Superior temporal gyrus (tissue), 1 donor: ENCODE results near the gene FSD1.
"Not testable (repeated sequence)": the region's sequence is repeated elsewhere in the genome, so short reads cannot be mapped to it uniquely, and the experiment has no call there.

ENCODE experiments used
- DNase-seq: peaks from one replicate; pipeline ENCODE4 v3.0.0-alpha.2; 2016; ENCODE audit errors: extremely low spot score

The FSD1 gene

GRCh38 chr19:4343370-4344307 lies 39.2 kb downstream of the FSD1 start, which contains the start of gene MPND:
Gene MPND, plus strand, starts transcription at chr19:4343562. Its CDS starts 32 bp downstream, at chr19:4343594.
- peak; percentile 90 for DNase-seq

DNA sequence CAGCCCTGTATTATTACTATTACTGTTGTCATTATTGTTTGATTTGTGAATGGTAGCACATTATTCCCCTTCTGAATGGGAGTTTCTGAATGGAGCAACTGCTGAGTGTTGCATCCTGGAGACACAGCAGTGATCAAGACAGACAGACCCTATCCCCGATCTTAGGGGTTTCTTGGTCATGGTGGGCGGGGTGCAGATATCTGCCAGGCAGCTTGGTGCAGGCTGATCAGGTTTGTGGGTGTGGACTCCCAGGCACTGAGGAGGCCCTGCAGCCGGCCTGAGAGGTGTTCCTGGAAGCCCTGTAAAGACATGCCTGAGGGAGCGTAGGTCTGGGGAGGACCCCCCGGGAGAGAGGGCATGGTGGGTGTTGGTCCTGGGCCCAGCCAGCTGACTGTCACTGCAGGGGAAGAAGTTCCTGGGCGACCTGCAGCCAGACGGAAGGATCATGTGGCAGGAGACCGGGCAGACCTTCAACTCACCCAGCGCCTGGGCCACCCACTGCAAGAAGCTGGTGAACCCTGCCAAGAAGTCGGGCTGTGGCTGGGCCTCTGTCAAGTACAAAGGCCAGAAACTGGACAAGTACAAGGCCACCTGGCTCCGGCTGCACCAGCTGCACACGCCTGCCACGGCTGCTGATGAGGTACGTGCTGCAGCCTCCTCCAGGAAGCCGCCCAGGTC lies 41.1 kb downstream of the FSD1 start:
- DNase-seq: no peak

GRCh38 chr19:4346020-4346383 lies 41.6 kb downstream of the FSD1 start:
- DNase-seq: no peak

GRCh38 chr19:4347521-4347920 lies 43.1 kb downstream of the FSD1 start:
- DNase-seq: no peak

GRCh38 chr19:4349225-4349624 lies 44.8 kb downstream of the FSD1 start:
- DNase-seq: not testable (repeated sequence)

- DNase-seq: no peak
These were observed 45.7 kb downstream of the FSD1 start for GRCh38 chr19:4350111-4350510.

DNA sequence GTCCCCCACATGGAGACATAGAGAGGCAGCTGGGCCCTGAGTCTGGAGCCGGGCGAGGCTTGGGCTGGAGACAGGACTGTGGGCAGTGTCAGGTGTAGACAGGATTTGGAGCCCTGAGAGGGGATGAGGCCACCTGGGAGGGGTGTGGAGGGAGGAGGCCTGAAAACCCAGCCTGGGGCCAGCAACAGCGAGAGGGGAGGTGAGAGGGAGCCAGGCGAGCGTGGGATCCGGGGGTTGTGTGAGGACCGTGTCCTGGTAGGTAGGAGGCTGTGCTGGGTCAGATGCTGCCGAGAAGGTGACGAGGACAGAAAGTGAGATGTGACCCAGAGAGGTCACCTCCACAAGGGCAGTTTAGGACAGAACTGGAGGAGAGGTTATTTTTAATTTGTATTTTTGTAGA lies 46.3 kb downstream of the FSD1 start:
- DNase-seq: no peak

DNA sequence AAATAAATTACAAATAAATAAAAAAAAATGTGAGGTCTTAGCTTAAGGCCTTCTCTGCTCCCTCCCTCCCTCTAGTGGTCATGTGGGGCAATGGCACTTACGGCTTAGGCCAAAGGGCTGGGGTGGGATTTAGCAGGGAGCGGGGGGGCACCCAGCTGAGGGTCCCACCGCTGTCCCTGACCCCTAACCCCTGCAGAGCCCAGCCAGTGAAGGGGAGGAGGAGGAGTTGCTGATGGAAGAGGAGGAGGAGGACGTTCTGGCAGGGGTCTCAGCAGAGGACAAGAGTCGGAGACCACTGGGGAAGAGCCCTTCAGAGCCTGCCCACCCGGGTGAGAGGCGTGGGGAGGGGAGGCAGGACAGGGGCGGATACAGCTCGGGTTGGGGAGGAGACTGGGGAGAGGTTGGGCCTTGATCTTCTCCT lies 48.3 kb downstream of the FSD1 start:
- peak; percentile 51 for DNase-seq

GRCh38 chr19:4354282-4354681 lies 49.9 kb downstream of the FSD1 start:
- no peak for DNase-seq

DNA sequence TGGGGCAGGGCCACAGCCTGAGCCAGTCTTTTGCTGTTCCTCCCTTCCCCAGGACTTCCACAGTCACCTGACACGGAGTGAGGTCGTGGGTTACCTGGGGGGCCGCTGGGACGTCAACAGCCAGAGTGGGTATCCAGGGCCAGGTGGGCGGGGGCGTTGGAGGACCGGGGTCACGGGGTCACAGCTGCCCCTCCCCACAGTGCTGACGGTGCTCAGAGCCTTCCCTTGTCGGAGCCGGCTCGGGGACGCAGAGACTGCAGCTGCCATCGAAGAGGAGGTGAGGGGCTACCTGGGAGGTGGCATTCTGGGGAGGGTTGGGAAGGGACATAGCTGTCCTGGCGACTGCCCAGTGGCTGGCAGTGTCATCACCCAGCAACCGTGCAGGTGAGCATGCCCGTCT lies 50.5 kb downstream of the FSD1 start:
- no peak for DNase-seq

- no peak for DNase-seq
These were observed 52.8 kb downstream of the FSD1 start for GRCh38 chr19:4357095-4357797.

DNA sequence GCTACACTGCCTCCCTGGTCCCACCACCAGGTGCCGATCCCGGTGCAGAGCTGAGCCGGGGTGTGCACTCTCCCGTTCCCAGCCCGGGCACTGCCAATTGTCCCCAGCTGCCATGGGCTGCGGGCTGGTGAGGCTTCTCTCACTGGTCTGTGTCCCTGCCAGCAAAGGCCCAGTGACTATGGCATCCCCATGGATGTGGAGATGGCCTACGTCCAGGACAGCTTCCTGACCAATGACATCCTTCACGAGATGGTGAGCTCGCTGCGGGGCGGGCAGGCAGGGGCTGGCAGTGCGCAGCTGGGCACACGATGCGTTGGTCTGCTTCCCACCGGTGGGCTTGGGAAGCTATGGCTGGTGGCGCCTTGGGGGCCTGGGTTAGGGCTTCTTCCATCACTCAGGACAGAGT lies 53.5 kb downstream of the FSD1 start:
- DNase-seq: no peak

DNA sequence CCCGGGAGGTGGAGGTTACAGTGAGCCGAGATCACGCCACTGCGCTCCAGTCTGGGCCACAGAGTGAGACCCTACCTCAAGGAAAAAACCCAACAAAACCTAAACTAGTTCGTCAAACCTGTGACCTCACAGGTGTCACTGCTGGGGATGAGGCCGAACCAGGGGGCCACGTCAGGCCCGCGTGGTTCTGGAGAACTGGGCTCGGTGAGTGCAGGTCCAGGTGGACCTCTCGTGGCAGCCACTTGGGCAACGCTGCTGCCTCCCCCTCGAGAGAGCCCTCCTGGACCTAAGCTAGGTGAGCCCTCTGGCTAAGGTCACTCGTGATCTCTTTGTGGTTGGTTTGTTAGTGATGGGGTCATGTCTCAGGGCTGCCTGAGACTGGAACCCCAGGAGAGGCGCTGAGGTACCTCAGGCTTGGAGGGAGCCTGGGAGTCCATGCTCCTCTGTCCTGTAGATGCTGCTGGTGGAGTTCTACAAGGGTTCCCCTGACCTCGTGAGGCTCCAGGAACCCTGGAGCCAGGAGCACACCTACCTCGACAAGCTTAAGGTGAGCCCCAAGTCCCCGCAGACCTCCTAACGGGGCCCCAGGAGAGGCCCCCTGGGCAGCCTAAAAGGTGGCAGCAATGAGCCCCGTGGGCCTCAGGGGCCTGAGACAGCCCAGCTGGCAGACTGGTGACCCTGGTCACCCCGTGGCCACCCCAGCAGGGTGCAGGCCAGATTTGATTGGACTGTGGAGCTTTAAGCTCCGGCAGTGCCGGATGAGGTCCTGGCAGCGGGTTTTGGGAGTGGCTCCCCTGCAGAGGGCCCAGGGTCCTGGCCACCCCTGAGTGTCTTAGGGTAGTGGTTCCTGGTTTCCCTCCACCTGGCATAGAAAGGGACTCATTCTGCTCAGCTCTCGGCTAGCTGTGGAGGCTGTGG lies 54.6 kb downstream of the FSD1 start:
- DNase-seq: no peak

DNA sequence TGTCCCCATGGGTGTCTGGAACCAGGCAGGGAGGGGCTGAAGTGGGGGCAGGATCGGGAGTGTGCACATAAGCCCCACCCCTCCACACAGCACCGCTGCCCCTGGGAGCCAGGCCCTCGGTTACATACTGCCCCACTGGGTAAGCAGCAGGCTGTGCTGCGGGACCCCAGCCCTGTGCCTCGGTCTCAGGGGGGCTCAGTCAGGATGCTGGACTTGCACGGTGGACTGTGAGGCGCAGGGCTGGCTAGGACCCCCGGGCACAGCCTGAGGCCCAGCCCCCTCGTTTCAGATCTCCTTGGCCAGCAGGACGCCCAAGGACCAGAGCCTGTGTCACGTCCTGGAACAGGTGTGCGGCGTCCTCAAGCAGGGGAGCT lies 55.2 kb downstream of the FSD1 start:
- no peak for DNase-seq

- no peak for DNase-seq
These were observed 55.7 kb downstream of the FSD1 start for GRCh38 chr19:4360081-4360569.

GRCh38 chr19:4360641-4361151 lies 56.3 kb downstream of the FSD1 start:
- no peak for DNase-seq

- no peak for DNase-seq
These were observed 57.0 kb downstream of the FSD1 start for GRCh38 chr19:4361152-4362046.

- no peak for DNase-seq
These were observed 57.9 kb downstream of the FSD1 start for GRCh38 chr19:4362101-4362828.
